GM12878 (cell line): ENCODE data around the gene RBPJ. TPM values are rescaled to one million over a fixed set of nuclear protein-coding genes. Genes with fewer than 3 reads are reported as not detected.

ENCODE experiments used
- ATAC-seq: fragments of 200-7000 bp; cut with Tn5 transposase; 3 replicates; pipeline ENCODE4 v1.9.1; 2020; ENCODE audit warnings: mild to moderate bottlenecking, moderate library complexity
- BruUV-seq: library from RNA; stranded (reverse); fragments of 400-500 nt; replicated peaks from 2 replicates; lab custom pipeline; 2021; lab: Mats Ljungman, UMichigan
- CTCF ChIA-PET: fragments of 300-600 bp; sonication (Branson Sonifier 250); formaldehyde crosslinking; extraction: SDS; loops from one replicate; lab custom pipeline; 2021; ENCODE audit warnings: inconsistent platforms; lab: Yijun Ruan, JAX
- POLR2A ChIA-PET: fragments of 350-600 bp; formaldehyde crosslinking; extraction: SDS; loops from one replicate; lab custom pipeline; 2021; ENCODE audit warnings: inconsistent platforms; lab: Charles Lee
- RAD21 ChIA-PET: fragments of 300-600 bp; sonication (Branson Sonifier 250); formaldehyde crosslinking; loops from one replicate; lab custom pipeline; 2023; ENCODE audit warnings: antibody characterized with exemption; ENCODE audit not compliant: unreplicated experiment; lab: Charles Lee
- SMC1A ChIA-PET: fragments of 300-600 bp; sonication (Branson Sonifier 250); formaldehyde crosslinking; loops from one replicate; lab custom pipeline; 2023; ENCODE audit not compliant: unreplicated experiment, uncharacterized antibody; lab: Charles Lee
- DNase-seq: peaks from one replicate; pipeline ENCODE4 v3.0.0-alpha.2; 2011; ENCODE audit warnings: low read depth, low spot score
- FAIRE-seq: peaks from 3 replicates; lab custom pipeline; 2011; peaks lifted over from hg19 to GRCh38; lab: Jason Lieb, UNC
- H2AFZ ChIP-seq: 2 replicates; pipeline ENCODE4 v1.6.0; 2011; ENCODE audit warnings: low read depth, low read length, control low read depth; ENCODE audit not compliant: control insufficient read depth
- H3K27ac ChIP-seq: 2 replicates; pipeline ENCODE4 v1.5.1; 2011; ENCODE audit warnings: control low read depth; ENCODE audit not compliant: control insufficient read depth, insufficient read depth
- H3K27me3 ChIP-seq, 2 experiments: replicated peaks in 1 of 2; 2 replicates each; pipeline versions ENCODE4 v1.6.0 to v1.6.1; 2011; ENCODE audit warnings: low read length in 1 of 2; ENCODE audit not compliant: control insufficient read depth in 2 of 2, insufficient read depth in 2 of 2
- H3K36me3 ChIP-seq, 2 experiments: 2 replicates each; pipeline ENCODE4 v1.5.1; 2011; ENCODE audit warnings: low read length in 1 of 2; ENCODE audit not compliant: control insufficient read depth in 2 of 2, insufficient read depth in 2 of 2
- H3K4me1 ChIP-seq: 2 replicates; pipeline ENCODE4 v1.6.1; 2011; ENCODE audit warnings: mild to moderate bottlenecking, low read length, moderate library complexity, mixed read lengths; ENCODE audit not compliant: control insufficient read depth, insufficient read depth
- H3K4me2 ChIP-seq: 2 replicates; pipeline ENCODE4 v1.6.0; 2011; ENCODE audit warnings: control low read depth; ENCODE audit not compliant: control insufficient read depth, insufficient read depth
- H3K4me3 ChIP-seq: fragments of 200-600 bp; sonication (generic); 2 replicates; pipeline ENCODE4 v1.5.1; 2016
- H3K79me2 ChIP-seq: 2 replicates; pipeline ENCODE4 v1.6.0; 2011; ENCODE audit warnings: low read length; ENCODE audit not compliant: control insufficient read depth, insufficient read depth
- H3K9ac ChIP-seq: 2 replicates; pipeline ENCODE4 v1.8.0; 2011; ENCODE audit warnings: low read length, control low read depth, mixed read lengths; ENCODE audit not compliant: control insufficient read depth, insufficient read depth
- H3K9me3 ChIP-seq: replicated peaks from 3 replicates; pipeline ENCODE4 v1.5.1; 2011; ENCODE audit warnings: mild to moderate bottlenecking, low read length; ENCODE audit not compliant: control insufficient read depth, insufficient read depth
- H4K20me1 ChIP-seq: 2 replicates; pipeline ENCODE4 v1.6.0; 2011; ENCODE audit not compliant: control insufficient read depth, insufficient read depth
- EP300 ChIP-seq, 2 experiments: fragments of 150-350 bp in 1 of 2; IDR thresholded peaks; 2 replicates each; pipeline ENCODE4 v1.6.1; 2011 to 2012; ENCODE audit warnings: low read depth in 2 of 2, low read length in 2 of 2, borderline replicate concordance in 1 of 2, improper control_type of control experiment in 1 of 2, inconsistent platforms in 1 of 2; ENCODE audit not compliant: control insufficient read depth in 1 of 2
- HDAC6 ChIP-seq: fragments of 200-600 bp; sonication (generic); IDR thresholded peaks from one replicate; pipeline ENCODE4 v1.8.0; 2017; ENCODE audit warnings: antibody characterized with exemption; ENCODE audit not compliant: unreplicated experiment
- IRF4 ChIP-seq: IDR thresholded peaks from 2 replicates; pipeline ENCODE4 v1.6.1; 2011; ENCODE audit warnings: low read depth, low read length
- NR2F1 ChIP-seq: fragments of 450-650 bp; conservative IDR thresholded peaks from 2 replicates; pipeline ENCODE4 v1.6.1; 2017; ENCODE audit warnings: mild to moderate bottlenecking
- RELA ChIP-seq: fragments of 450-650 bp; IDR thresholded peaks from 2 replicates; pipeline ENCODE4 v1.8.0; 2014; ENCODE audit warnings: borderline replicate concordance; ENCODE audit not compliant: partially characterized antibody
- SMAD1 ChIP-seq: fragments of 450-650 bp; IDR thresholded peaks from 2 replicates; pipeline ENCODE4 v1.6.1; 2018; ENCODE audit warnings: mild to moderate bottlenecking, low read depth; ENCODE audit not compliant: partially characterized antibody
- TAF1 ChIP-seq: IDR thresholded peaks from 2 replicates; pipeline ENCODE4 v1.6.1; 2011; ENCODE audit warnings: mild to moderate bottlenecking, low read depth, low read length, borderline replicate concordance
- ZNF274 ChIP-seq: IDR thresholded peaks from one replicate; pipeline ENCODE4 v1.8.0; 2011; ENCODE audit not compliant: insufficient read length, insufficient read depth
- WGBS: methylation state at CpG from one replicate; pipeline ENCODE4 v1.1.6; 2016; ENCODE audit warnings: low lambda C conversion rate; ENCODE audit not compliant: insufficient replicate concordance, insufficient coverage; ENCODE audit errors: missing lambda C conversion rate; 5-methylcytosine and 5-hydroxymethylcytosine counted together
- in situ Hi-C: fragments of 300-500 bp; cut with MboI; formaldehyde crosslinking; loops from 9 replicates; pipeline ENCODE4 v1.14.3; 2018; ENCODE audit warnings: mixed read lengths
- intact Hi-C: fragments of 100-400 bp; cut with micrococcal nuclease; formaldehyde crosslinking; loops from one replicate; pipeline ENCODE4 v1.14.2; 2022; ENCODE audit not compliant: unreplicated experiment
- polyA plus RNA-seq, 11 experiments: library from polyadenylated mRNA; depleted of rRNA in 4 of 11; unstranded in 6 of 11; stranded (reverse) in 5 of 11; fragments of >200 nt; fragmentation: Nextera tagmentation in 4 of 11; fragmentation: Illumina TruSeq in 1 of 11; extraction: Ambion mirVana in 4 of 11; extraction: Trizol in 1 of 11; gene quantifications; 1 replicate in 1 of 11; 2 replicates in 10 of 11; pipeline versions ENCODE4 v1.2.1 to v1.2.3, GENCODE V29; 2011 to 2016; ENCODE audit warnings: inconsistent platforms in 2 of 11, missing spikeins in 2 of 11, low read depth in 1 of 11
- total RNA-seq, 4 experiments: library from RNA; depleted of rRNA in 3 of 4; stranded (reverse); fragments of >200 nt in 3 of 4; fragmentation: Illumina TruSeq in 1 of 4; extraction: Trizol in 1 of 4; gene quantifications; 2 replicates each; pipeline versions ENCODE4 v1.2.1 to v1.2.3, GENCODE V29; 2013 to 2021
- TF ChIP-seq, protein P1 (sequence below): fragments of 150-350 bp; IDR thresholded peaks from 2 replicates; pipeline ENCODE4 v1.6.1; 2016; ENCODE audit warnings: low read depth, low read length
- TF ChIP-seq, protein P2 (sequence below): IDR thresholded peaks from 2 replicates; pipeline ENCODE4 v1.6.1; 2011; ENCODE audit warnings: low read depth, low read length, improper control_type of control experiment, borderline replicate concordance
- TF ChIP-seq, protein P3 (sequence below): fragments of 450-650 bp; IDR thresholded peaks from 2 replicates; pipeline ENCODE4 v1.6.1; 2017; ENCODE audit warnings: mild to moderate bottlenecking, moderate library complexity
- TF ChIP-seq, protein P4 (sequence below): fragments of 450-650 bp; IDR thresholded peaks from 2 replicates; pipeline ENCODE4 v1.6.1; 2018; ENCODE audit warnings: mild to moderate bottlenecking, low read depth, moderate library complexity; ENCODE audit not compliant: partially characterized antibody

RBPJ gene
- total and polyA plus RNA-seq, 10 of the 15 experiments (the other 5 are each of a cell fraction or from before 2014, with no cell fraction given) = 24.5 to 87.6 (median 41.6) TPM

DNA sequence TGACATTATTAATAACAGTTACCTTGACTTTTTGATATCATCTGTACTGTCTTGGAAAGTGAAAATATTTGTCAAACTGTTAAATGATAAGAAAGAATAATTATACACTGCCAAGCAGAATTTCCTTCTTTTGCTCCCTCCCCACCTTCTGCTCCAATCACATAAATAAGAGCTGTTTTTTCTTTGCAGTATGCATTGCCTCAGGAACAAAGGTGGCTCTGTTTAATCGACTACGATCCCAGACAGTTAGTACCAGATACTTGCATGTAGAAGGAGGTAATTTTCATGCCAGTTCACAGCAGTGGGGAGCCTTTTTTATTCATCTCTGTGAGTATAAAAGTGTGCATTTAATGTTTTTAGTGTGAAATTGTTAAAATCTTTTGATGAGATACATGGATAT lies 103.3 kb downstream of the RBPJ start (continued):
- TF ChIP-seq SMAD1 (no peak), ZNF274 (no peak)
- TF ChIP-seq, protein P1, sequence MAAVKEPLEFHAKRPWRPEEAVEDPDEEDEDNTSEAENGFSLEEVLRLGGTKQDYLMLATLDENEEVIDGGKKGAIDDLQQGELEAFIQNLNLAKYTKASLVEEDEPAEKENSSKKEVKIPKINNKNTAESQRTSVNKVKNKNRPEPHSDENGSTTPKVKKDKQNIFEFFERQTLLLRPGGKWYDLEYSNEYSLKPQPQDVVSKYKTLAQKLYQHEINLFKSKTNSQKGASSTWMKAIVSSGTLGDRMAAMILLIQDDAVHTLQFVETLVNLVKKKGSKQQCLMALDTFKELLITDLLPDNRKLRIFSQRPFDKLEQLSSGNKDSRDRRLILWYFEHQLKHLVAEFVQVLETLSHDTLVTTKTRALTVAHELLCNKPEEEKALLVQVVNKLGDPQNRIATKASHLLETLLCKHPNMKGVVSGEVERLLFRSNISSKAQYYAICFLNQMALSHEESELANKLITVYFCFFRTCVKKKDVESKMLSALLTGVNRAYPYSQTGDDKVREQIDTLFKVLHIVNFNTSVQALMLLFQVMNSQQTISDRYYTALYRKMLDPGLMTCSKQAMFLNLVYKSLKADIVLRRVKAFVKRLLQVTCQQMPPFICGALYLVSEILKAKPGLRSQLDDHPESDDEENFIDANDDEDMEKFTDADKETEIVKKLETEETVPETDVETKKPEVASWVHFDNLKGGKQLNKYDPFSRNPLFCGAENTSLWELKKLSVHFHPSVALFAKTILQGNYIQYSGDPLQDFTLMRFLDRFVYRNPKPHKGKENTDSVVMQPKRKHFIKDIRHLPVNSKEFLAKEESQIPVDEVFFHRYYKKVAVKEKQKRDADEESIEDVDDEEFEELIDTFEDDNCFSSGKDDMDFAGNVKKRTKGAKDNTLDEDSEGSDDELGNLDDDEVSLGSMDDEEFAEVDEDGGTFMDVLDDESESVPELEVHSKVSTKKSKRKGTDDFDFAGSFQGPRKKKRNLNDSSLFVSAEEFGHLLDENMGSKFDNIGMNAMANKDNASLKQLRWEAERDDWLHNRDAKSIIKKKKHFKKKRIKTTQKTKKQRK = no peak

DNA sequence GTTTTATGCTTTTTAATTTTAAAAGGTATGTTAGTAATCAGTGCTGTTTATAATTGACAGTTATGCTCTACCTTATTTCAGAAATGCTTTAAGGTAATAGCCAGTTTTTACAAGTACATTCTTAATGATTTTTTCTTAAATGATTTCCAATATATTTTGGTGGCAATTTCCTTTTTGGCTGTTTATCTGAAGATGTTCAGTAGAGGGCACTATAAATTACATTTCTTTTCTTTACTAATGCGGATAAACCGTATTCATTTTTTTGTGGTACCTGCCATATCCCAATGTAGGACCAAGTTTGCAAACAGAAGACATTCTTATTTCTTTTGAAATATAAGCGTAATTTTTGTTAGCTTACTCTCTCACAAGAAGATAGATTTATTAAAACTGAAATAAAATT lies 104.0 kb downstream of the RBPJ start:
- H3K27me3 ChIP-seq = no peaks in the 10 kb centered on the region
- H3K27ac ChIP-seq = no peak overlapping the region
- no peak overlapping the region for H3K4me3 ChIP-seq
- FAIRE-seq (no peak), DNase-seq (no peak), ATAC-seq (no peak)
- no peak overlapping the region for H2AFZ ChIP-seq
- BruUV-seq = no TSS peak
- H4K20me1 ChIP-seq = no peaks in the 10 kb centered on the region
- intact Hi-C loops = no loop called here
- WGBS = 97% methylated on average over 3 of the region's 3 CpGs
- no peaks in the 10 kb centered on the region for H3K4me1 ChIP-seq
- ChIA-PET SMC1A (no interaction called here), RAD21 (no interaction called here), POLR2A (no interaction called here), CTCF (no interaction called here)
- no peaks in the 10 kb centered on the region for H3K79me2 ChIP-seq
- H3K9ac ChIP-seq = no peak overlapping the region
- in situ Hi-C loops = no loop called here
- H3K9me3 ChIP-seq = no peaks in the 10 kb centered on the region
- H3K36me3 ChIP-seq = peaks cover 4 to 12% of the 10 kb centered on the region in 2 experiments; a peak in 3 of 4 replicates
- no peak overlapping the region for H3K4me2 ChIP-seq
- no peak for TF ChIP-seq TAF1
- TF ChIP-seq, protein P2, sequence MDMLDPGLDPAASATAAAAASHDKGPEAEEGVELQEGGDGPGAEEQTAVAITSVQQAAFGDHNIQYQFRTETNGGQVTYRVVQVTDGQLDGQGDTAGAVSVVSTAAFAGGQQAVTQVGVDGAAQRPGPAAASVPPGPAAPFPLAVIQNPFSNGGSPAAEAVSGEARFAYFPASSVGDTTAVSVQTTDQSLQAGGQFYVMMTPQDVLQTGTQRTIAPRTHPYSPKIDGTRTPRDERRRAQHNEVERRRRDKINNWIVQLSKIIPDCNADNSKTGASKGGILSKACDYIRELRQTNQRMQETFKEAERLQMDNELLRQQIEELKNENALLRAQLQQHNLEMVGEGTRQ = no peak
- TF ChIP-seq, protein P3, sequence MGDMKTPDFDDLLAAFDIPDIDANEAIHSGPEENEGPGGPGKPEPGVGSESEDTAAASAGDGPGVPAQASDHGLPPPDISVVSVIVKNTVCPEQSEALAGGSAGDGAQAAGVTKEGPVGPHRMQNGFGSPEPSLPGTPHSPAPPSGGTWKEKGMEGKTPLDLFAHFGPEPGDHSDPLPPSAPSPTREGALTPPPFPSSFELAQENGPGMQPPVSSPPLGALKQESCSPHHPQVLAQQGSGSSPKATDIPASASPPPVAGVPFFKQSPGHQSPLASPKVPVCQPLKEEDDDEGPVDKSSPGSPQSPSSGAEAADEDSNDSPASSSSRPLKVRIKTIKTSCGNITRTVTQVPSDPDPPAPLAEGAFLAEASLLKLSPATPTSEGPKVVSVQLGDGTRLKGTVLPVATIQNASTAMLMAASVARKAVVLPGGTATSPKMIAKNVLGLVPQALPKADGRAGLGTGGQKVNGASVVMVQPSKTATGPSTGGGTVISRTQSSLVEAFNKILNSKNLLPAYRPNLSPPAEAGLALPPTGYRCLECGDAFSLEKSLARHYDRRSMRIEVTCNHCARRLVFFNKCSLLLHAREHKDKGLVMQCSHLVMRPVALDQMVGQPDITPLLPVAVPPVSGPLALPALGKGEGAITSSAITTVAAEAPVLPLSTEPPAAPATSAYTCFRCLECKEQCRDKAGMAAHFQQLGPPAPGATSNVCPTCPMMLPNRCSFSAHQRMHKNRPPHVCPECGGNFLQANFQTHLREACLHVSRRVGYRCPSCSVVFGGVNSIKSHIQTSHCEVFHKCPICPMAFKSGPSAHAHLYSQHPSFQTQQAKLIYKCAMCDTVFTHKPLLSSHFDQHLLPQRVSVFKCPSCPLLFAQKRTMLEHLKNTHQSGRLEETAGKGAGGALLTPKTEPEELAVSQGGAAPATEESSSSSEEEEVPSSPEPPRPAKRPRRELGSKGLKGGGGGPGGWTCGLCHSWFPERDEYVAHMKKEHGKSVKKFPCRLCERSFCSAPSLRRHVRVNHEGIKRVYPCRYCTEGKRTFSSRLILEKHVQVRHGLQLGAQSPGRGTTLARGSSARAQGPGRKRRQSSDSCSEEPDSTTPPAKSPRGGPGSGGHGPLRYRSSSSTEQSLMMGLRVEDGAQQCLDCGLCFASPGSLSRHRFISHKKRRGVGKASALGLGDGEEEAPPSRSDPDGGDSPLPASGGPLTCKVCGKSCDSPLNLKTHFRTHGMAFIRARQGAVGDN = no peak
- no peak for TF ChIP-seq NR2F1
- no peak for TF ChIP-seq EP300 (IDR thresholded peaks at IDR 0.05; ENCODE audit: borderline replicate concordance in 1 of 2, control insufficient read depth in 1 of 2, low read depth in 2 of 2, low read length in 2 of 2)
- no peak for TF ChIP-seq IRF4
- no peak for TF ChIP-seq RELA
- TF ChIP-seq, protein P4, sequence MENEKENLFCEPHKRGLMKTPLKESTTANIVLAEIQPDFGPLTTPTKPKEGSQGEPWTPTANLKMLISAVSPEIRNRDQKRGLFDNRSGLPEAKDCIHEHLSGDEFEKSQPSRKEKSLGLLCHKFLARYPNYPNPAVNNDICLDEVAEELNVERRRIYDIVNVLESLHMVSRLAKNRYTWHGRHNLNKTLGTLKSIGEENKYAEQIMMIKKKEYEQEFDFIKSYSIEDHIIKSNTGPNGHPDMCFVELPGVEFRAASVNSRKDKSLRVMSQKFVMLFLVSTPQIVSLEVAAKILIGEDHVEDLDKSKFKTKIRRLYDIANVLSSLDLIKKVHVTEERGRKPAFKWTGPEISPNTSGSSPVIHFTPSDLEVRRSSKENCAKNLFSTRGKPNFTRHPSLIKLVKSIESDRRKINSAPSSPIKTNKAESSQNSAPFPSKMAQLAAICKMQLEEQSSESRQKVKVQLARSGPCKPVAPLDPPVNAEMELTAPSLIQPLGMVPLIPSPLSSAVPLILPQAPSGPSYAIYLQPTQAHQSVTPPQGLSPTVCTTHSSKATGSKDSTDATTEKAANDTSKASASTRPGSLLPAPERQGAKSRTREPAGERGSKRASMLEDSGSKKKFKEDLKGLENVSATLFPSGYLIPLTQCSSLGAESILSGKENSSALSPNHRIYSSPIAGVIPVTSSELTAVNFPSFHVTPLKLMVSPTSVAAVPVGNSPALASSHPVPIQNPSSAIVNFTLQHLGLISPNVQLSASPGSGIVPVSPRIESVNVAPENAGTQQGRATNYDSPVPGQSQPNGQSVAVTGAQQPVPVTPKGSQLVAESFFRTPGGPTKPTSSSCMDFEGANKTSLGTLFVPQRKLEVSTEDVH = no peak
- no peak for TF ChIP-seq HDAC6
